GM19467 (cell line): ENCODE measurements around the gene C4orf50.
A peak's percentile ranks its signal among the peaks of the same experiment; 100 is the strongest.
"Not testable (repeated sequence)": the region's sequence is repeated elsewhere in the genome, so short reads cannot be mapped to it uniquely, and the experiment has no call there.

ENCODE experiments used
- ATAC-seq: cut with Tn5 transposase; IDR thresholded peaks from one replicate; pipeline ENCODE4 v1.9.1; 2021; ENCODE audit warnings: mild to moderate bottlenecking, moderate library complexity; ENCODE audit not compliant: unreplicated experiment

C4orf50 gene

GRCh38 chr4:6019316-6020263 is 1.4 kb upstream of the C4orf50 start:
- no peak for ATAC-seq

GRCh38 chr4:6017800-6018199 is 431 bp downstream of the C4orf50 start:
- no peak for ATAC-seq

GRCh38 chr4:6017030-6017429 is 1.2 kb downstream of the C4orf50 start:
- ATAC-seq: no peak

- ATAC-seq: no peak
These were observed 4.7 kb downstream of the C4orf50 start for GRCh38 chr4:6013564-6013963.

- no peak for ATAC-seq
These were observed 6.0 kb downstream of the C4orf50 start for GRCh38 chr4:6012200-6012599.

- no peak for ATAC-seq
These were observed 6.5 kb downstream of the C4orf50 start for GRCh38 chr4:6011686-6012085.

GRCh38 chr4:6011271-6011671 is 7.0 kb downstream of the C4orf50 start:
- ATAC-seq: no peak

GRCh38 chr4:6010789-6011188 is 7.4 kb downstream of the C4orf50 start:
- ATAC-seq: no peak

- ATAC-seq: no peak
These were observed 8.8 kb downstream of the C4orf50 start for GRCh38 chr4:6009452-6009851.

GRCh38 chr4:6008766-6009385 is 9.4 kb downstream of the C4orf50 start:
- no peak for ATAC-seq

GRCh38 chr4:6008092-6008551 is 10.1 kb downstream of the C4orf50 start:
- no peak for ATAC-seq

- no peak for ATAC-seq
These were observed 13.1 kb downstream of the C4orf50 start for GRCh38 chr4:6005175-6005574.

- ATAC-seq: not testable (repeated sequence)
These were observed 14.7 kb downstream of the C4orf50 start for GRCh38 chr4:6003485-6003884.

- no peak for ATAC-seq
These were observed 15.3 kb downstream of the C4orf50 start for GRCh38 chr4:6002926-6003325.

GRCh38 chr4:6002492-6002833 is 15.8 kb downstream of the C4orf50 start:
- ATAC-seq: no peak

- no peak for ATAC-seq
These were observed 16.3 kb downstream of the C4orf50 start for GRCh38 chr4:6001680-6002491.

- no peak for ATAC-seq
These were observed 18.3 kb downstream of the C4orf50 start for GRCh38 chr4:5999830-6000365.

GRCh38 chr4:5999356-5999755 is 18.9 kb downstream of the C4orf50 start:
- ATAC-seq: no peak

- ATAC-seq: peak; percentile 61
These were observed 19.8 kb downstream of the C4orf50 start for GRCh38 chr4:5998333-5998936.

GRCh38 chr4:5996641-5997040 is 21.6 kb downstream of the C4orf50 start:
- no peak for ATAC-seq
